NCI-H2107 treated with DMSO at 0.1 percent for 48 hours (cell line): ENCODE measurements around the gene MTRF1L.
"Not testable (repeated sequence)": the region's sequence is repeated elsewhere in the genome, so short reads cannot be mapped to it uniquely, and the experiment has no call there.

Source experiments
- DNase-seq: peaks from one replicate; lab custom pipeline; 2025; ENCODE audit not compliant: unreplicated experiment; lab: John Stamatoyannopoulos, UW

MTRF1L gene

GRCh38 chr6:153003366-153003690 lies 819 bp upstream of the MTRF1L start:
- DNase-seq: no peak

GRCh38 chr6:153001767-153002612 lies 519 bp downstream of the MTRF1L start:
- DNase-seq: no peak

- not testable (repeated sequence) for DNase-seq
These were observed 1.7 kb downstream of the MTRF1L start for GRCh38 chr6:153000790-153001189.

GRCh38 chr6:153000243-153000642 lies 2.3 kb downstream of the MTRF1L start:
- no peak for DNase-seq

- DNase-seq: not testable (repeated sequence)
These were observed 3.0 kb downstream of the MTRF1L start for GRCh38 chr6:152999538-152999937.

GRCh38 chr6:152993847-152994246 lies 8.7 kb downstream of the MTRF1L start:
- no peak for DNase-seq

GRCh38 chr6:152993431-152993830 lies 9.1 kb downstream of the MTRF1L start:
- no peak for DNase-seq

GRCh38 chr6:152986978-152987377 lies 15.5 kb downstream of the MTRF1L start:
- DNase-seq: no peak

- DNase-seq: not testable (repeated sequence)
These were observed 17.2 kb downstream of the MTRF1L start for GRCh38 chr6:152985300-152985699.

GRCh38 chr6:152984513-152984872 lies 18.0 kb downstream of the MTRF1L start:
- DNase-seq: no peak

- DNase-seq: no peak
These were observed 18.6 kb downstream of the MTRF1L start for GRCh38 chr6:152983637-152984512.

GRCh38 chr6:152982904-152983636 lies 19.4 kb downstream of the MTRF1L start, which contains the start of gene FBXO5:
Gene FBXO5 (minus strand): TSS chr6:152983041. CDS start chr6:152982959, 82 bp downstream.
- DNase-seq: peak; percentile 88

- DNase-seq: no peak
These were observed 20.3 kb downstream of the MTRF1L start for GRCh38 chr6:152981989-152982903.

GRCh38 chr6:152981219-152981618 lies 21.3 kb downstream of the MTRF1L start:
- no peak for DNase-seq

- no peak for DNase-seq
These were observed 21.9 kb downstream of the MTRF1L start for GRCh38 chr6:152980656-152981055.

GRCh38 chr6:152979116-152979515 lies 23.4 kb downstream of the MTRF1L start:
- no peak for DNase-seq

GRCh38 chr6:152978058-152978457 lies 24.5 kb downstream of the MTRF1L start:
- no peak for DNase-seq

GRCh38 chr6:152977556-152977955 lies 25.0 kb downstream of the MTRF1L start:
- no peak for DNase-seq

GRCh38 chr6:152976749-152977148 lies 25.8 kb downstream of the MTRF1L start:
- no peak for DNase-seq

GRCh38 chr6:152975204-152975915 lies 27.1 kb downstream of the MTRF1L start:
- no peak for DNase-seq
